Stomach (tissue), 4 donors: Measurements from ENCODE around the gene SLC3A2.

Experiments
- EP300 ChIP-seq: sonication (generic); formaldehyde crosslinking; IDR thresholded peaks from one replicate; pipeline ENCODE4 v1.6.1; 2017; ENCODE audit warnings: antibody characterized with exemption
- POLR2A ChIP-seq, 4 donors: fragments of 450-650 bp; IDR thresholded peaks; one replicate each; pipeline ENCODE4 v1.6.1; 2016; ENCODE audit warnings: antibody characterized with exemption in 4 of 4, control low read depth in 2 of 4, mild to moderate bottlenecking in 1 of 4, moderate library complexity in 1 of 4
- POLR2AphosphoS5 ChIP-seq, 3 donors: sonication (generic); formaldehyde crosslinking; IDR thresholded peaks; one replicate each; pipeline ENCODE4 v1.6.1; 2016; ENCODE audit warnings: antibody characterized with exemption in 3 of 3
- TF ChIP-seq, protein P1 (sequence below), 7 experiments: fragments of 450-650 bp in 4 of 7; fragments of 200-600 bp in 3 of 7; sonication (generic) in 3 of 7; IDR thresholded peaks; one replicate each; pipeline ENCODE4 v1.5.1; 2016 to 2019; ENCODE audit warnings: antibody characterized with exemption in 7 of 7, control low read depth in 2 of 7, mild to moderate bottlenecking in 1 of 7

DNA sequence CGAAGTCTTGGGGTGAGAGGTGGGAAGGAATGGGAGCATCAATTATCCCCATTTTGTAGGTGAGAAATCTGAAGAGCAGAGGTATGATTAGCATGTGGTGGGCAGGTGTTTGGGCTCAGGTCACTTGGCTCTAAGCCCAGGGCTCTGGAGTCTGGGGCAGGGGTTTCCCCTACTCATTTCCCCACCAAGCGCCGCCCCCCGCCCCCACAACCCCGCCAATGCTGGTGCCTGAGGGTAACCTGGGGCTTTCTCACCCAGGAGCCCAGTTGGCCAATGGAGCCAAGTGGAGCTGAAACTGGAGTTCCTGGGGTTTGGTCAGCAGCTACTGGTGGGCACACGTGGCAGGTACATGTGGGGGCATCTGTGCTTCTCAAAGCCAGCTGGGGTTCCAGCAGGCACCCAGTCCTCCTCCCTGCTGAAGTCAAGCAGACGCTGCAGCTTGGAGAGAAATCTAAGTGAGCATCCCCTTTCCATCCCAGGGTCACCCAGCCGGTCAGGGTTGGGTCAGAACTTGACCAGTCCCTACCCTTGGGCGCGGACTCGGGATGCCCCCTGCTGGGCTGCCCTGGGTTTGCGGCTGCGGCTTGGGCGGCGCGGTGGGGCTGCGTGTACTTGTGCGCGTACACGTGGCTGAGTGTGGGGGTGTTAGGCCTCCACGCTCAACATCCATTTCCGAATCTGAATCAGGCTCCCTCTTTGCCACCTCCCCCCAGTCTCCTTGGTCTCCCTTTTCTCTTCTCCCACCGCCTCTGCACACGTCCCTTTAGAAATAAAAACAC lies 42.1 kb downstream of the SLC3A2 start:
- TF ChIP-seq EP300 (no peak), POLR2AphosphoS5 (IDR thresholded peaks at IDR 0.05) (no peak), POLR2A (IDR thresholded peaks at IDR 0.05) (no peak)
- TF ChIP-seq, protein P1, sequence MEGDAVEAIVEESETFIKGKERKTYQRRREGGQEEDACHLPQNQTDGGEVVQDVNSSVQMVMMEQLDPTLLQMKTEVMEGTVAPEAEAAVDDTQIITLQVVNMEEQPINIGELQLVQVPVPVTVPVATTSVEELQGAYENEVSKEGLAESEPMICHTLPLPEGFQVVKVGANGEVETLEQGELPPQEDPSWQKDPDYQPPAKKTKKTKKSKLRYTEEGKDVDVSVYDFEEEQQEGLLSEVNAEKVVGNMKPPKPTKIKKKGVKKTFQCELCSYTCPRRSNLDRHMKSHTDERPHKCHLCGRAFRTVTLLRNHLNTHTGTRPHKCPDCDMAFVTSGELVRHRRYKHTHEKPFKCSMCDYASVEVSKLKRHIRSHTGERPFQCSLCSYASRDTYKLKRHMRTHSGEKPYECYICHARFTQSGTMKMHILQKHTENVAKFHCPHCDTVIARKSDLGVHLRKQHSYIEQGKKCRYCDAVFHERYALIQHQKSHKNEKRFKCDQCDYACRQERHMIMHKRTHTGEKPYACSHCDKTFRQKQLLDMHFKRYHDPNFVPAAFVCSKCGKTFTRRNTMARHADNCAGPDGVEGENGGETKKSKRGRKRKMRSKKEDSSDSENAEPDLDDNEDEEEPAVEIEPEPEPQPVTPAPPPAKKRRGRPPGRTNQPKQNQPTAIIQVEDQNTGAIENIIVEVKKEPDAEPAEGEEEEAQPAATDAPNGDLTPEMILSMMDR (IDR thresholded peaks at IDR 0.05) = no peak
